Stimulated activated CD8-positive, alpha-beta memory T cell treated with anti-CD3 and anti-CD28 coated beads, Interleukin-15, amount 100 ng/mL, for 4 hours (primary cell): ENCODE data around the gene SLC10A4.

Source experiments
- DNase-seq, 2 donors: peaks; one replicate each; pipeline ENCODE4 v3.0.0-alpha.2; 2020; ENCODE audit warnings: low read depth in 2 of 2

Gene SLC10A4

DNA sequence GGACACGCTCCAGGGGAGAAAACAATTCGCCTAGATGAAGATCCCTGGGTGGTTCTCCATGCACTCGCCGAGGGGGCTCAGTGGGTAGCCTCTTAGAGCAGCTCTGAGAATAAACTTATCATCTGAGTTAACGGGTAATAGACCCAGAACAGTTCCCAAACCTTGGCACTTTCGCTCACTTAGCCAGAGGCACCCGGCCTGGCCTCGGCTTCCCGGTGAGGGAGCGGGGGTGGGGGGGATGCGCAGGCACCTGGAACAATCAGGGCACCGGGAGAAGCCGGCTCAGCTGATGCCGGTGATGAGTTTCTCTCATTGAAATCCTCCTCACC is 6.5 kb downstream of the SLC10A4 start:
- no peak for DNase-seq

GRCh38 chr4:48490012-48490679 is 7.0 kb downstream of the SLC10A4 start, which contains the start of gene ZAR1:
ZAR1 (plus strand) TSS chr4:48490252; CDS start chr4:48490292, 40 bp downstream.
- DNase-seq: no peak

DNA sequence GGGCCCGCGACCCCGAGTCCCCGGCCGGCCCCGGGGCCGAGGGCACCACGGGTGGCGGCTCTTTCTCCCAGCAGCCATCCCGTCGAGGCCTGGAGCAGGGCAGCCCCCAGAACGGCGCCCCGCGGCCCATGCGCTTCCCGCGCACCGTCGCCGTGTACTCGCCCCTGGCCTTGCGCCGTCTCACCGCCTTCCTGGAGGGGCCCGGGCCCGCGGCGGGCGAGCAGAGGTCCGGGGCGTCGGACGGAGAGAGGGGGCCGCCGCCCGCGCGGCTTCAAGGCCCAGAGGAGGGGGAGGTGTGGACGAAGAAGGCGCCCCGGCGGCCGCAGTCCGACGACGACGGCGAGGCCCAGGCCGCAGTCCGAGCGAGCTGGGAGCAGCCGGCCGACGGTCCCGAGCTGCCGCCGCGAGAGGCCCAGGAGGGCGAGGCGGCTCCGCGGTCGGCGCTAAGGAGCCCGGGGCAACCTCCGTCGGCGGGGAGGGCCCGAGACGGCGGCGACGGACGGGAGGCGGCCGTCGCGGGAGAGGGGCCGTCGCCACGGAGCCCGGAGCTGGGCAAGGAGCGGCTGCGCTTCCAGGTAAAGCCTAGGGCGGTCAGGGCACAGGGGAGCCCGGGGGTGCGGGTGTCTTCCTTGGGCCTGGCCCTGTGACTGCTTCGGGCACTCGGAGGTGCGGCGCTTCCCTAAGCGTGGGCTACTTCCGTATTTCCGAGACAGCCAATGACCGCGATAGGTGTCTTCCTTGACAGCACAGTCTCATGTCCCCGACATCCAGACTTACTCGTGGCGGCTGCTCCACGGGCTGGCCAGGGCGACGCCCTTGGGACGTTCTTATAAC is 7.8 kb downstream of the SLC10A4 start:
- no peak for DNase-seq

- no peak for DNase-seq
Observed at GRCh38 chr4:48491514-48492176, 8.5 kb downstream of the SLC10A4 start.

DNA sequence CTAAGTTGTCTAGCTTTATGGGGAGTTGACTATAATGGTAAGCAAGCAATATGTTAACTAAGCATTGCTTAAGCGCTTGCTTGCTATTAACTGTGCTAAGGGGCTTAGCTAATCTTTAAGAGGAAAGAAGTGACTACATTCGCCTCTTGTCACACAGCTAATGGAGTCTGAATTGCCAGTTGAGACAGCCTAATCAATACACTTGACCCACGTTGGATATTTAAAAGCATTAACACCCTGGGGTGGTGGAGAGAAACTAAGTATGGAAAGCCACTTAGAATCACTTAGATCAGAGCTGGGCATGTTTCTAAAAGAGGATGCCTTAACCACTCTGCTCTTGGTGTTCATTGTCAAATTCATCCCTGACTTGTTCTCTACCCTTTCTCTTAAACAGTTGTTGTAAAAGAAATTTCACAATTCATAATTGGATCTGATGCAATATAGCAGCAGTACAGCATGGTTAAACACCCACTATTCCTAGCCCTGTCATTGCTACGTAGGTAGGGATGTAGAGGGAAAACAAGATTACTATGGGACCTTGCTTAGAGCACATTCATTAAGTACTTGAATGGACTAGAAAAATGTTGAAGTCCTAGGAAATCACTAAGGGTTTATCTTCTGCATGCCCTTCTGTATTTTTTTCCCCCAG is 10.4 kb downstream of the SLC10A4 start:
- no peak for DNase-seq

- DNase-seq: no peak
Observed at GRCh38 chr4:48495941-48496340, 12.8 kb downstream of the SLC10A4 start.

- no peak for DNase-seq
Observed at GRCh38 chr4:48498895-48499294, 15.8 kb downstream of the SLC10A4 start.

- DNase-seq: no peak
Observed at GRCh38 chr4:48499551-48500066, 16.5 kb downstream of the SLC10A4 start.

GRCh38 chr4:48503233-48504025 is 20.3 kb downstream of the SLC10A4 start:
- no peak for DNase-seq

DNA sequence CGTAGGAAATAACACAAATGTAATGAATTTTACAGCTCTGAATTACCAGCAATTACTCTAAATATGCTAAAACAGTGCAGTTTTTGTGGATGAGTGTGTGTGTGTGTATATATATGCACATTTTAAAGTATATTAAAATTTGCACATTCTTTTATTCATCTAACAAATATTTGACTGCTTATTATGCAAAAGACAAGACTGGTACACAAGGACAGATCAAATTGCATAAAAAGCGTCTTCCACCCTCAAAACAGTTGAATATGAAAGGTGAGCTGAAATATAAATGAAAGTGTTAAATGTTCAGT is 20.8 kb downstream of the SLC10A4 start:
- DNase-seq: no peak

- no peak for DNase-seq
Observed at GRCh38 chr4:48504352-48504751, 21.2 kb downstream of the SLC10A4 start.

DNA sequence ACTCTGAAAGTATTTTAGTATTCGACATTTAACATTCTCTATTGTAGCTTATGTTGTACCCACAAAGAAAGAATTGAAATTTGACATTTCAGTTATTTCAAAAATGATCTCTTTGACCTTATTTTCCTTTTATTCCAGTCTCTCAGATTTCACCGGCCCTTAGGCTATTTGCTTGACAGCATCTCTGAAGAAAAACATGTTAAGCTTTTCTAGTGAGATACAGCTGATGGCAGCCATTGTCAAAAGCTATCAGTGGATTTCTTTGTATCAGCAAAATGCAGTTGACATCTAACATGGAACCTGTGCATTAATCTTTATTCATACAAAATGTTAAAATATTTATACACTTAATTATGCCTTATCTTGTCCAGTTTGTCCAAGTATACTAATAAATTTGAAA is 23.6 kb downstream of the SLC10A4 start:
- no peak for DNase-seq

- no peak for DNase-seq
Observed at GRCh38 chr4:48509543-48509942, 26.4 kb downstream of the SLC10A4 start.

GRCh38 chr4:48518143-48518542 is 35.0 kb downstream of the SLC10A4 start:
- no peak for DNase-seq

- DNase-seq: no peak
Observed at GRCh38 chr4:48526406-48526805, 43.3 kb downstream of the SLC10A4 start.

DNA sequence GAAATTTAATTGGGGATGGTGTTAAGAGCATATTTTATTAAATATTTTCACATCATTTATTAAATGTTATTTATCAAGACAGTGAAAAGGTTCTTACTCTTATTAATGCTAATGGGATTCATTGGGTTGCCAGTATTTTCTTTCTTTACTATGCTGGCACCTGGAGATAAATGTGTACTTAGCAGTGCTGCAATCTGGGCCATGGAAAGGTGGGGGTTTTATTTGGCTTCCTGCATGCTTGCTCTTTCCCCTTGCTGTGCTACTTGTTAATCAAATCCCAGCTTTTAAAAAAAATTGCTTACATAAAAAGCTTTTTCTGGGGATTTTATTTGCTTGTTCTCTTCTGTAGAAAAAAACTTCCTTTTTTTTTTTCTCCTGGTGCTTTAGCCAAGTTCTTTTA is 55.2 kb downstream of the SLC10A4 start:
- DNase-seq: no peak
